Measurements from ENCODE around the gene IGFBPL1. TPM values are rescaled to one million over a fixed set of nuclear protein-coding genes. Genes with fewer than 3 reads are reported as not detected.
"Not testable (repeated sequence)": the region's sequence is repeated elsewhere in the genome, so short reads cannot be mapped to it uniquely, and the experiment has no call there.

IGFBPL1 gene
- total and polyA plus RNA-seq, 10 of the 15 experiments (the other 5 are each of a cell fraction or from before 2014, with no cell fraction given), result 0.25 TPM; not detected in 9

- H3K4me3 ChIP-seq; H3K9me3 ChIP-seq (replicated peaks; ENCODE audit: control insufficient read depth, insufficient read depth, low read length); H3K79me2 ChIP-seq (ENCODE audit: control insufficient read depth, insufficient read depth, low read length); FAIRE-seq; intact Hi-C loops (cut with micrococcal nuclease; ENCODE audit: unreplicated experiment); H3K36me3 ChIP-seq (ENCODE audit: control insufficient read depth in 2 of 2, insufficient read depth in 2 of 2, low read length in 1 of 2); H3K4me2 ChIP-seq (ENCODE audit: control insufficient read depth, insufficient read depth); DNase-seq (ENCODE audit: low read depth, low spot score); CTCF ChIA-PET; H3K27ac ChIP-seq (ENCODE audit: control insufficient read depth, insufficient read depth); BruUV-seq (replicated peaks); H3K27me3 ChIP-seq (replicated peaks in 1 of 2; ENCODE audit: control insufficient read depth in 2 of 2, insufficient read depth in 2 of 2, low read length in 1 of 2); H3K4me1 ChIP-seq (ENCODE audit: control insufficient read depth, insufficient read depth, low read length); ATAC-seq; H2AFZ ChIP-seq (ENCODE audit: control insufficient read depth, low read depth, low read length); H3K9ac ChIP-seq (ENCODE audit: control insufficient read depth, insufficient read depth, low read length); H4K20me1 ChIP-seq (ENCODE audit: control insufficient read depth, insufficient read depth): not testable (repeated sequence)
- 70% methylated on average over 38 of the region's 42 CpGs for WGBS (ENCODE audit: insufficient coverage, insufficient replicate concordance, low lambda C conversion rate, missing lambda C conversion rate)
- ChIA-PET POLR2A (interaction anchor here (0.6 to 1.1 kb wide), 2 partner anchors 14 to 256 kb away, joined by 3 read pairs; no protein-coding TSS in a partner anchor), RAD21 (ENCODE audit: unreplicated experiment) (interaction anchor here (1.0 kb wide), 1 partner anchor 11 kb away, joined by 3 read pairs; no protein-coding TSS in a partner anchor), SMC1A (ENCODE audit: uncharacterized antibody, unreplicated experiment) (interaction anchor here (1.2 to 1.6 kb wide), 2 partner anchors 15 to 55 kb away, joined by 3 to 4 read pairs; partner anchors contain the start of gene ALDH1B1)
- in situ Hi-C loops (cut with MboI), result loop anchor here (10.0 kb wide), 1 partner anchor 327 kb away; no protein-coding TSS in a partner anchor
Observed at GRCh38 chr9:38377336-38378083, 46.7 kb downstream of the IGFBPL1 start.

DNA sequence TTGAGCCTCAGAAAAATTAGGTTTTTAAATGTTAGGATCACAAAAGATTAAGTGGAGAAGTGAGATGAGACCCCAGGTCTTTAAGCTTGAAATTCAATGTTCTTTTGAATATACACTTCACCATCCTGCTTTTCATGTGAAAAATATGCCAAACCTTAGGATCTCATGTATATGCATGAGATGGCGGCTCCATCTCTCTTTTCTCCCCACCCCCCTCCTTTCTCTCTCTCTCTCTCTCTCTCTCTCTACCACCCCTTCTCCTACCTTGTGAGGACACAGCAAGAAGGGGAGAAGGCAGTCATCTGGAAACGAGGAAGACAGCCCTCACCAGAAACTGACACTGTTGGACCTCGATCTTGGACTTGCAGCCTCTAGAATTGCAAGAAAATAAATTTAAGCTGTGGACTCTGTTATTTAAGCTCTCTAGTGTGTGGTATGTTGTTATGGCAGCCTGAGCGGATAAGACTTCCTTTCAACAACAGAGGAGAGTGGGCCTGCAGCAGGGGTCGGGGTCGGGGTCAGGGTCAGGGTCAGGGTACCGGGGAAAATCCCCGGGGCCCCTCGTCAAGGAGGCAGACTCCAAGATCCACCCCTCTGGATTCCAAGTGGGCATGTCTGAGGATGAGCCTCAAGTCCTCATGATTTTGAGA is 48.1 kb downstream of the IGFBPL1 start:
- Histone ChIP-seq H3K27ac (ENCODE audit: control insufficient read depth, insufficient read depth) (no peak overlapping the region), H3K9ac (ENCODE audit: control insufficient read depth, insufficient read depth, low read length) (no peak overlapping the region), H3K27me3 (replicated peaks in 1 of 2; ENCODE audit: control insufficient read depth in 2 of 2, insufficient read depth in 2 of 2, low read length in 1 of 2) (no peaks in the 10 kb centered on the region; a peak in 1 of 4 replicates), H3K4me2 (ENCODE audit: control insufficient read depth, insufficient read depth) (no peak overlapping the region), H2AFZ (ENCODE audit: control insufficient read depth, low read depth, low read length) (no peak overlapping the region), H3K4me1 (ENCODE audit: control insufficient read depth, insufficient read depth, low read length) (no peaks in the 10 kb centered on the region), H3K9me3 (replicated peaks; ENCODE audit: control insufficient read depth, insufficient read depth, low read length) (no peaks in the 10 kb centered on the region), H4K20me1 (ENCODE audit: control insufficient read depth, insufficient read depth) (no peaks in the 10 kb centered on the region), H3K36me3 (ENCODE audit: control insufficient read depth in 2 of 2, insufficient read depth in 2 of 2, low read length in 1 of 2) (no peaks in the 10 kb centered on the region), H3K79me2 (ENCODE audit: control insufficient read depth, insufficient read depth, low read length) (no peaks in the 10 kb centered on the region), H3K4me3 (no peak overlapping the region)
- intact Hi-C loops (cut with micrococcal nuclease; ENCODE audit: unreplicated experiment) (no loop called here), in situ Hi-C loops (cut with MboI) (loop anchor here (10.0 kb wide), 1 partner anchor 329 kb away; no protein-coding TSS in a partner anchor)
- POLR2A ChIA-PET, result no interaction called here
- CTCF ChIA-PET, result interaction anchor here (0.8 to 2.1 kb wide), 5 partner anchors 10 to 462 kb away, joined by 3 to 14 read pairs (median 5); no protein-coding TSS in a partner anchor
- no peak for TF ChIP-seq MXI1 (IDR thresholded peaks at IDR 0.05; ENCODE audit: low read depth, low read length)
- TF ChIP-seq MYC (IDR thresholded peaks at IDR 0.05; ENCODE audit: insufficient read depth, insufficient read length, insufficient replicate concordance, low read length, severe bottlenecking), result no peak
- no peak for TF ChIP-seq BMI1 (IDR thresholded peaks at IDR 0.05; ENCODE audit: borderline replicate concordance)
- TF ChIP-seq SPI1 (IDR thresholded peaks at IDR 0.05; ENCODE audit: borderline replicate concordance, insufficient read depth, low read depth, low read length), result no peak
- no peak for TF ChIP-seq SMAD1 (IDR thresholded peaks at IDR 0.05; ENCODE audit: low read depth, partially characterized antibody)
- FAIRE-seq (no peak), ATAC-seq (no peak), DNase-seq (ENCODE audit: low read depth, low spot score) (no peak)
- SMC1A ChIA-PET (ENCODE audit: uncharacterized antibody, unreplicated experiment), result interaction anchor here (1.2 kb wide), 1 partner anchor 17 kb away, joined by 4 read pairs; the partner anchor contains the start of gene ALDH1B1
- RAD21 ChIA-PET (ENCODE audit: unreplicated experiment), result no interaction called here
- BruUV-seq (replicated peaks), result no TSS peak
- WGBS (ENCODE audit: insufficient coverage, insufficient replicate concordance, low lambda C conversion rate, missing lambda C conversion rate), result 26% methylated on average over 9 of the region's 9 CpGs
